SK-N-SH (cell line): ENCODE measurements around the gene DNASE2B.

Experiments
- CHD2 ChIP-seq: fragments of 150-350 bp; IDR thresholded peaks from 2 replicates; pipeline ENCODE4 v1.6.1; 2018; ENCODE audit warnings: low read length; ENCODE audit not compliant: partially characterized antibody
- EP300 ChIP-seq, 2 experiments: IDR thresholded peaks; 2 replicates each; pipeline versions ENCODE4 v1.4.0 to v1.6.1; 2012; ENCODE audit warnings: borderline replicate concordance in 1 of 2, low read depth in 1 of 2, low read length in 1 of 2
- EZH2phosphoT487 ChIP-seq: fragments of 200-600 bp; sonication (generic); IDR thresholded peaks from 2 replicates; pipeline ENCODE4 v1.6.1; 2017; ENCODE audit warnings: low read depth, mixed run types, mild to moderate bottlenecking, antibody characterized with exemption, moderate library complexity, borderline replicate concordance
- GABPA ChIP-seq: IDR thresholded peaks from 2 replicates; pipeline ENCODE4 v1.4.0; 2012; ENCODE audit warnings: low read depth, mild to moderate bottlenecking
- GATA2 ChIP-seq: sonication (generic); formaldehyde crosslinking; IDR thresholded peaks from 2 replicates; pipeline ENCODE4 v1.5.0; 2020; ENCODE audit warnings: mild to moderate bottlenecking, missing genetic modification reagents
- POLR2AphosphoS5 ChIP-seq: IDR thresholded peaks from 2 replicates; pipeline ENCODE4 v1.6.1; 2012; ENCODE audit warnings: low read depth, low read length
- RAD21 ChIP-seq: IDR thresholded peaks from 2 replicates; pipeline ENCODE4 v1.6.1; 2012; ENCODE audit warnings: mild to moderate bottlenecking, low read length
- SIN3A ChIP-seq: IDR thresholded peaks from 2 replicates; pipeline ENCODE4 v1.6.1; 2012; ENCODE audit warnings: low read depth, mild to moderate bottlenecking, low read length, moderate library complexity, borderline replicate concordance
- SMC3 ChIP-seq: IDR thresholded peaks from 2 replicates; pipeline ENCODE4 v1.6.1; 2012; ENCODE audit warnings: low read depth, low read length, improper control_type of control experiment
- TEAD4 ChIP-seq: IDR thresholded peaks from 2 replicates; pipeline ENCODE4 v1.4.0; 2012; ENCODE audit warnings: mild to moderate bottlenecking, borderline replicate concordance; ENCODE audit not compliant: insufficient read depth
- TF ChIP-seq, protein P1 (sequence below): fragments of 200-600 bp; sonication (generic); IDR thresholded peaks from 2 replicates; pipeline ENCODE4 v1.6.1; 2017; ENCODE audit warnings: antibody characterized with exemption, mild to moderate bottlenecking, moderate library complexity
- TF ChIP-seq, protein P2 (sequence below): IDR thresholded peaks from 2 replicates; pipeline ENCODE4 v1.4.0; 2012; ENCODE audit warnings: low read depth
- TF ChIP-seq, protein P3 (sequence below): fragments of 150-350 bp; IDR thresholded peaks from 2 replicates; pipeline ENCODE4 v1.6.1; 2016; ENCODE audit warnings: mild to moderate bottlenecking, low read depth, low read length
- TF ChIP-seq, protein P4 (sequence below): IDR thresholded peaks from 2 replicates; pipeline ENCODE4 v1.6.1; 2012; ENCODE audit warnings: mild to moderate bottlenecking, low read depth, low read length, moderate library complexity

DNA sequence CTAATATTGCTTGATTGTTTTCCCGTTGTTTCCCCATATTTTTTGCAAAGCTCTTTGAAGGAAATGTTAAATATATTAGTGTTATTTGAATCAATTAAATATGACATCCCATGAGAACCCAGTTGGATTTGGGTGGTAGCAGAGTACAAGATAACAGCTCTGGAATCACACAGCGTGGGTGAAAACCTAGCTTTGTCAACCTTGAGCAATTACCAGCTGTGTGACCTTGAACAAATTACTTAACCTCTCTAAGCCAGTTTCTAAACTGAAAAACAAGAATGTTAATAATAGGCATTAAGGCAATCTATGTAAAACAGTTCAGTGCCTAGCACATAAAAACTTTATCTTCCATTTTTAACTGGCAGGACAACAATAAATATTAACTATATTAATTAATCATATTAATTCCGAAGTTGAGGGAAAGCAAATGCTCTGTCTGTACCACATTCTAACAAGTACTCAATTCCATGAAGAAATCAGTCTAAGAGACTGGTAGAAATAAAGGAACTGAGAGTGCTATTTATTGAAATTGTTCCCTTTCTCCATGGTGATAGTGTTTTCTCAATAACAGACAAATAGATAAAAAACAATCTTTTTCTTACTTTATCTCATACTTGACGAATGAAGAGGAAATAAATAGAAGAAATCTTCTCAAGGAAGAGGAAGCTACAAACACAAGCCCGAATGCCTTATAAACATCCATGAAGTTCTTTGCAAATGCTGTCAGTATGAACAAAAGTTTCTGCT, 27.0 kb downstream of the DNASE2B start:
- TF ChIP-seq, protein P1, sequence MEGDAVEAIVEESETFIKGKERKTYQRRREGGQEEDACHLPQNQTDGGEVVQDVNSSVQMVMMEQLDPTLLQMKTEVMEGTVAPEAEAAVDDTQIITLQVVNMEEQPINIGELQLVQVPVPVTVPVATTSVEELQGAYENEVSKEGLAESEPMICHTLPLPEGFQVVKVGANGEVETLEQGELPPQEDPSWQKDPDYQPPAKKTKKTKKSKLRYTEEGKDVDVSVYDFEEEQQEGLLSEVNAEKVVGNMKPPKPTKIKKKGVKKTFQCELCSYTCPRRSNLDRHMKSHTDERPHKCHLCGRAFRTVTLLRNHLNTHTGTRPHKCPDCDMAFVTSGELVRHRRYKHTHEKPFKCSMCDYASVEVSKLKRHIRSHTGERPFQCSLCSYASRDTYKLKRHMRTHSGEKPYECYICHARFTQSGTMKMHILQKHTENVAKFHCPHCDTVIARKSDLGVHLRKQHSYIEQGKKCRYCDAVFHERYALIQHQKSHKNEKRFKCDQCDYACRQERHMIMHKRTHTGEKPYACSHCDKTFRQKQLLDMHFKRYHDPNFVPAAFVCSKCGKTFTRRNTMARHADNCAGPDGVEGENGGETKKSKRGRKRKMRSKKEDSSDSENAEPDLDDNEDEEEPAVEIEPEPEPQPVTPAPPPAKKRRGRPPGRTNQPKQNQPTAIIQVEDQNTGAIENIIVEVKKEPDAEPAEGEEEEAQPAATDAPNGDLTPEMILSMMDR: no peak
- TF ChIP-seq EZH2phosphoT487 (no peak), SMC3 (no peak), GABPA (no peak), SIN3A (no peak), RAD21 (no peak), CHD2 (no peak), POLR2AphosphoS5 (no peak), GATA2 (CRISPR knock-in tag) (no peak), TEAD4 (no peak), EP300 (IDR thresholded peaks at IDR 0.05; ENCODE audit: borderline replicate concordance in 1 of 2, low read depth in 1 of 2, low read length in 1 of 2) (no peak)
- TF ChIP-seq, protein P2, sequence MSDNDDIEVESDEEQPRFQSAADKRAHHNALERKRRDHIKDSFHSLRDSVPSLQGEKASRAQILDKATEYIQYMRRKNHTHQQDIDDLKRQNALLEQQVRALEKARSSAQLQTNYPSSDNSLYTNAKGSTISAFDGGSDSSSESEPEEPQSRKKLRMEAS: no peak
- TF ChIP-seq, protein P3, sequence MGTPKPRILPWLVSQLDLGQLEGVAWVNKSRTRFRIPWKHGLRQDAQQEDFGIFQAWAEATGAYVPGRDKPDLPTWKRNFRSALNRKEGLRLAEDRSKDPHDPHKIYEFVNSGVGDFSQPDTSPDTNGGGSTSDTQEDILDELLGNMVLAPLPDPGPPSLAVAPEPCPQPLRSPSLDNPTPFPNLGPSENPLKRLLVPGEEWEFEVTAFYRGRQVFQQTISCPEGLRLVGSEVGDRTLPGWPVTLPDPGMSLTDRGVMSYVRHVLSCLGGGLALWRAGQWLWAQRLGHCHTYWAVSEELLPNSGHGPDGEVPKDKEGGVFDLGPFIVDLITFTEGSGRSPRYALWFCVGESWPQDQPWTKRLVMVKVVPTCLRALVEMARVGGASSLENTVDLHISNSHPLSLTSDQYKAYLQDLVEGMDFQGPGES: no peak
- TF ChIP-seq, protein P4, sequence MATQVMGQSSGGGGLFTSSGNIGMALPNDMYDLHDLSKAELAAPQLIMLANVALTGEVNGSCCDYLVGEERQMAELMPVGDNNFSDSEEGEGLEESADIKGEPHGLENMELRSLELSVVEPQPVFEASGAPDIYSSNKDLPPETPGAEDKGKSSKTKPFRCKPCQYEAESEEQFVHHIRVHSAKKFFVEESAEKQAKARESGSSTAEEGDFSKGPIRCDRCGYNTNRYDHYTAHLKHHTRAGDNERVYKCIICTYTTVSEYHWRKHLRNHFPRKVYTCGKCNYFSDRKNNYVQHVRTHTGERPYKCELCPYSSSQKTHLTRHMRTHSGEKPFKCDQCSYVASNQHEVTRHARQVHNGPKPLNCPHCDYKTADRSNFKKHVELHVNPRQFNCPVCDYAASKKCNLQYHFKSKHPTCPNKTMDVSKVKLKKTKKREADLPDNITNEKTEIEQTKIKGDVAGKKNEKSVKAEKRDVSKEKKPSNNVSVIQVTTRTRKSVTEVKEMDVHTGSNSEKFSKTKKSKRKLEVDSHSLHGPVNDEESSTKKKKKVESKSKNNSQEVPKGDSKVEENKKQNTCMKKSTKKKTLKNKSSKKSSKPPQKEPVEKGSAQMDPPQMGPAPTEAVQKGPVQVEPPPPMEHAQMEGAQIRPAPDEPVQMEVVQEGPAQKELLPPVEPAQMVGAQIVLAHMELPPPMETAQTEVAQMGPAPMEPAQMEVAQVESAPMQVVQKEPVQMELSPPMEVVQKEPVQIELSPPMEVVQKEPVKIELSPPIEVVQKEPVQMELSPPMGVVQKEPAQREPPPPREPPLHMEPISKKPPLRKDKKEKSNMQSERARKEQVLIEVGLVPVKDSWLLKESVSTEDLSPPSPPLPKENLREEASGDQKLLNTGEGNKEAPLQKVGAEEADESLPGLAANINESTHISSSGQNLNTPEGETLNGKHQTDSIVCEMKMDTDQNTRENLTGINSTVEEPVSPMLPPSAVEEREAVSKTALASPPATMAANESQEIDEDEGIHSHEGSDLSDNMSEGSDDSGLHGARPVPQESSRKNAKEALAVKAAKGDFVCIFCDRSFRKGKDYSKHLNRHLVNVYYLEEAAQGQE: no peak
